ENCODE data around the gene MYOF.
"Not testable (repeated sequence)": the region's sequence is repeated elsewhere in the genome, so short reads cannot be mapped to it uniquely, and the experiment has no call there.

The MYOF gene

DNA sequence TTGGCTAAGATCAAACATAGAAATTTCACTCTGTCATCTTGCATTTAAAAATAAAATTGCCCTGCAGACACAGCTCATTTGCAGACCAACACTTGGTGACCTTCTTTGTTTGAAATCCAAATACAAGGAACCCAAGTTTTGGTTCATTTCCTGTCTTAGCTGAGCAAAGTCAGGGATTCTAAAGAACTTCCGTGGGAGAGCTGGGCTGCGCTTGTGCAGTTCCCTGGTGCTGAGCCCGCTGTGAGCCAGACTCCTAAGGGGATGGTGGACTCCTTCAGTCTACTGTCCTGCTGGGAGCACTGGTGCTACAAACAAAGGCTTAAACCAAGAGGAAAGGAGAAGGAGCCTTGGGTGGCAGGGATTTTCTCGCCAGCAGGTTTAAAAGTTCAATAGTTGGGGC is 60.0 kb downstream of the MYOF start:
- no peak for DNase-seq

DNA sequence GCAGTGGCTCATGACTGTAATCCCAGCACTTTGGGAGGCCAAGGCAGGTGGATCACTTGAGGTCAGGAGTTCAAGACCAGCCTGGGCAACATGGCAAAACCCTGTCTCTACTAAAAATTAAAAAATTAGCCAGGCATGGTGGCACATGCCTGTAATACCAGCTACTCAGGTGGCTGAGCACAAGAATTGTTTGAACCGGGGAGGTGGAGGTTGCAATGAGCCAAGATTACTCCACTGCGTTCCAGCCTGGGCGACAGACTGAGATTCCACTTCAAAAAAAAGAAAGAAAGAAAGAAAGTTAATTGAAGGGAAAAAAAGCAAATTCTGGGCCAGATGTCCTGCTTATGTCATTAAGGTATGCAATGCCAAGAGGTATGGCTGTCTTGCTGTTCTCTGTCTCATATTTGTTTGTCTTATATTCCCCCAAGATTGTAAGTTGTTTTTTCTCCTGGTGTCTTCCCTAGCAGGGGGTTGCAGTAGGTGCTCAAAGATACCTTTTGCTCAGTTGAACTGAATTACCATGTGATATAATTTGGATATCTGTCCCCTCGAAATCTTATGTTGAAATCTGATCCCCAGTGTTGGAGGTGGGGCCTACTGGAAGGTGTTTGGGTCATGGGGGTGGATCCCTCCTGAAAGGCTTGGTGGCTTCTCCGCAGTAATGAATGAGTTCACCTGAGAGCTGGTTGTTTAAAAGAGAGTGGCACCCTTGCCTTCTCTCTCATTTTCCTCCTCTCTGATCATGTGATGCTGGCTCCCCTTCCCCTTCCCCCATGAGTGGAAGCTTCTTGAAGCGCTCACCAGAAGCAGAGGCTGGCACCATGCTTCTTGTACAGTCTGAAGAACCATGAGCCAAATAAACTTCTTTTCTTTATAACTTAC is 60.9 kb downstream of the MYOF start:
- peak; percentile 70 for DNase-seq

DNA sequence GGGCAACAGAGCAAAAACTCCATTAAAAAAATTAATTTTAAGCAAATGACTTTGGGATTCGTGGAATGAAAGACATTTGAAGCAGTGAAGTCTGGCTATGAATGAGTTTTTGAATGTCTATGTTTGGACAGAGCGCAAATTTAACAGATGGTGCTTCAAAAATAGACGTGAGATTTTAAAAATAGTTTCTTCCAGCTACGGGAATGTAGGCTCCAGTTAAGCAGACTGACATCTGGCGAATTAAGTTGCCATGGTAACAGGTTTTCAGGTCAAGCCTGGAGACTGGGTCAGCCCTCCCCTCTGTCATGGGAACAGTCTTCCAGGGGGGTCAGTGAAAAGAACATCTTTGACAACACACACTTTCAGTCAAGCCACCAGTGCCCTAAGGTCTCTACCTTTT is 62.0 kb downstream of the MYOF start:
- peak; percentile 55 for DNase-seq

DNA sequence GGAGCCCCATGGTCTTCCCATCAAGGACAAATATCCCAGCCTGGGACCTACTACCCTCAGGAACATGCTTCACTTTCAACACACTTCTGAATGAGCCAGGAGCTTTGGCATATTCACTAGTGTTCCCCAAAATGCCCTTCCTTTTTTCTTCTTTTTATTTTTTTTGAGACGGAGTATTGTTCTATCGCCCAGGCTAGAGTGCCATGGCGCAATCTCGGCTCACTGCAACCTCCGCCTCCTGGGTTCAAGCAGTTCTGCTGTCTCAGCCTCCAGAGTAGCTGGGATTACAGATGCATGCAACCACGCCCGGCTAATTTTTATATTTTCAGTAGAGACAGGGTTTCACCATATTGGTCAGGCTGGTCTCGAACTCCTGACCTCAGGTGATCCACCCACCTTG is 63.1 kb downstream of the MYOF start:
- DNase-seq = not testable (repeated sequence)

DNA sequence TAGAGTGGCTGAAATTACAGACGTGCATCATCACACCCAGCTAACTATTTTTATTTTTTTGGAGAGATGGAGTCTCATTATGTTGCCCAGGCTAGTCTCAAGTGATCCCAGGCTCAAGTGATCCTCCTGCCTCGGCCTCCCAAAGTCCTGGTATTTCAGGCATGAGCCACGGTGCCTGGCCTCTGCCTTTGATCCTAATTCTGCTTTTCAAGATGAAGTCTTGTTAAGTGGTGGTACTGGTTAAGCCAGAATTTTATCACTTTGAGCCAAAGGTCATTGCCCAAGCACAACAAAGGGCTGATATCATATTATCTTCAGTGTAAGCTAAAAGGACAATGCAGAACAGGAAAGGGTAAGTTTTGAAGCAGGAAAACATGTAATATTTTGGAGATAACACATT is 64.2 kb downstream of the MYOF start:
- no peak for DNase-seq

DNA sequence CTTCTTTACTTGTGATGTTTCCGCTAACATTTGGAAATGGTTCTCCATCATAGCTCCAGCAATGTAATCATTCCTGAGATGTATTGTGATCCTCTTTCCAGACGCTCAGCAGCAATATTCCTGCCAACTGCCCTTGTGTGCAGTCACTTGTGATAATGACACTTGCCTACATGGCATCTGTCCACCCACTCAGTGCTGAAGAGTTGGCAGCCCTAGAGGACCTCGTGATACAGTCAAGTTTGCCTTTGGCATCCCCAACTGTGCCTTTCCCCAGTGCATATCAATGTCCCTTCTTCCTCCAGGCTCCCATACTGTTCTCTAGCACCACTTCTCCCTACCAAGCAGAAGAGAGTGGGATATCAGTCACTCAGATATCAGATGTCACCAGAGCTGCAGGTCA is 64.9 kb downstream of the MYOF start:
- DNase-seq = peak; percentile 64

DNA sequence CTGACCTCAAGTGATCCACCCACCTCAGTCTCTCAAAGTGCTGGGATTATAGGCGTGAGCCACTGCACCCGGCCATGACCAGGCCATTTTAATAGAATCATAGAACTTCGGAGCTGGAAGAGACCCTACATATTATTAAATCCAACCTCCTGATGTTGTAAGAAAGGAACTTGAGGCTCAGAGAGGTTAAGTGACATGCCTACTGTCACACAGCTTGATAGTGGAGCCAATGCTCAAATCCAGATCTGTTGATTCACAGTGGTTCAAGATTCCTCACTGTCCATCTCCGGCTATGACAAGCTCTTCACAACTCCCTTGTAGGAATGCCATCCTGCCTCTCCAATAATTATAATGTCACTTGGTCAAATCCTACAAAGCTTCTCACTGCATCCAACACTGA is 65.3 kb downstream of the MYOF start:
- DNase-seq = no peak

DNA sequence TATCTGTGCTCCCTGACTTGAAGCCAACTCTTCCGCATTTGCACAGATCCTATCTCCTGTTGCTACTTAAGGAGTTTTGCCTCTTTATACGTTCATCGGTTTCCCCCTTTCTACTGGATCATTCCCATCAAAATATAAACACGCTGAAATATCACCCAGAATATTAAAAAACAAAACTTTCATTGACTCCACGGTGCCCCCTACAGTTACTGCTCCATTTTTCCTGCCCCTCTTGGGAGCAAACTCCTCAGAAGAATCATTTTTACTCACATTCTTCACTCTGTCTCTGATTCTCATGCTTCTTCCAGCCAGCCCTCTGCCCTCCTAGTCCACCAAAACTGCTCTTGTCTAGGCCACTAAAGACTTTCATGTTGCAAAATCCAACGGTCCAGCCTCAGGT is 66.4 kb downstream of the MYOF start:
- DNase-seq = no peak

DNA sequence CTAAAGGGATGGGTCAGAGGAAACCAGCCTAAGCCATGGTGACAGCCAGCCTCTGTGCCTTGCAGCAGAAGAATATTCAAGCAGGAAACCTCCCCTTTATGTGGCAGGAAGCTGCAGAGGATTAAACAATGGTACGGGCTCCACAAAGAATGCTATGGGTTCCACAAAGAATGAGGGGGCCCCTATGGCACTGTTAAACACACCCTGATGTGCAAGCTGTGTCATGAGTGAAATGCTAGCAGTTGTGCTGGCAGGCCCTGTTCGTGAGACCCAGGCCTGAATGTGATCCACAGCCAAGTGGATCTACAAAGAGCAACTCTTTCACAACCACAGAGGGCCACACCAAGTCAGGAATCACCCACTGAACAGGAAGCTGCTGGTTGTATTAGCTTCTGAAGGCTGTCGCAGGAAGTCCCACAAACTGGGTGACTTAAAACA is 68.9 kb downstream of the MYOF start:
- DNase-seq = no peak

DNA sequence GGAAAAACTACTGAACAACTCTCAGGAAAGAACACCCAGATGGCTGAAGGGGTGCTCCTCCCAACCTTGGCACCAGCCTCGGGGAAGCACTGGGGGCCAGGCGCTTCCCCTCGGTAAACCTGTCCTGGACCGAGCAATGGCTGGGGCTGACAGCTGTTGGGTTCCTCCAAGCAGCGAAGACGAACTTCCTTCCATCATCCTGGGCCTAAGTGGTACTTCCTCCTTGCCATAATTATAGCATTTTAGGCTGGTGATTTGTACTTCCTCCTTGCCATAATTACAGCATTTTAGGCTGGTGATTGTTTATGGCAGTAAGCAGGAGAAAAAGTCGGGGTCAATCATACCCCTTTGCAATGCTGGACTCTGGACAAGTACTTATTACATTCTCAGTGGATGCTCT is 69.3 kb downstream of the MYOF start:
- no peak for DNase-seq

DNA sequence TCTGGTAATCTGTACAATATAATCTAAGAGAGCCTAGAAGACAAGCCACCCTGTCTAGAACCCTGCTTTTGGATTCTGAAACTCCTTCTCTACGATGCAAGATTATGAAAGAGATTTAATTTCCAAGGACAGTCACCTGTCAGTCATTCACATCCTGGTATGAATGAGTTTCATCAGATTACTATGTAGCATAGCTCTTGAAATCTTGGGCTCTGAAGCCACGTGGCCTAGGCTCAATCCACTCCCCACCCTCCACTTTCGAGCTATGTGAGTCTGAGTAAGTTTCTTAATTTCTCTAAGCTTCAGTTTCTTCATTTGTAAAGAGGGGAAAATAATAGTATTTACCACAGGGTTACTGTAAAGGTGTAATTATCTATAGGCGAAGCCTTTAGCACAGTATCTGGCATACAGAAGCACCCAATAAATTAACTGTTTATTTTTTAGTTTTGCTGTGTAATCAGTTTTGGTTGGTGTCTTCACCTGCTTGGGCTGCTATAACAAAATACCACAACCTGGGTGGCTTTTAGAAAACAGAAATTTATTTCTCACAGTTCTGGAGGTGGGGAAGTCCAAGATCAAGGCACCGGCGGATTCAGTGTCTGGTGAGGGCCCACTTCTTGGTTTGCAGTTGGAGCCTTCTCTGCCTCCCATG is 71.3 kb downstream of the MYOF start:
- no peak for DNase-seq

DNA sequence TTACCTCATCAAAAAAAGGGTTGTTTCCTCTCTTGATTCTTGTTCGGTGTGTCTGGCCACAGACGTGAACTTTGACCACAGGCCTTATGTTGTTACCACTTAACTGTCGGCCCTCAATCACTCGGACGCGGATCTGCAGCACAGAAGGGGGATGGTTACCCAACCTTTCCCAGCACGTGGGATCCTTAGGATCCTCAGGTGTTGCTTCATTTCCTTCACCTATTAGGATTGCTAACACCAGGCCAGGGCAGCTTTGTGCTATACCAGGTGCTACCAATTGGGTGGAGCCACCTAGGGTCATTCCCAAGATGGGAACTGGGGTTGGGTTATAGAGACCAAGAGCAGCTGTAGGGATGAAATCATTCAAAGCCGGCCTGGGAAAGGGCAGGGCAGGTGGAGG is 73.4 kb downstream of the MYOF start:
- DNase-seq = no peak

DNA sequence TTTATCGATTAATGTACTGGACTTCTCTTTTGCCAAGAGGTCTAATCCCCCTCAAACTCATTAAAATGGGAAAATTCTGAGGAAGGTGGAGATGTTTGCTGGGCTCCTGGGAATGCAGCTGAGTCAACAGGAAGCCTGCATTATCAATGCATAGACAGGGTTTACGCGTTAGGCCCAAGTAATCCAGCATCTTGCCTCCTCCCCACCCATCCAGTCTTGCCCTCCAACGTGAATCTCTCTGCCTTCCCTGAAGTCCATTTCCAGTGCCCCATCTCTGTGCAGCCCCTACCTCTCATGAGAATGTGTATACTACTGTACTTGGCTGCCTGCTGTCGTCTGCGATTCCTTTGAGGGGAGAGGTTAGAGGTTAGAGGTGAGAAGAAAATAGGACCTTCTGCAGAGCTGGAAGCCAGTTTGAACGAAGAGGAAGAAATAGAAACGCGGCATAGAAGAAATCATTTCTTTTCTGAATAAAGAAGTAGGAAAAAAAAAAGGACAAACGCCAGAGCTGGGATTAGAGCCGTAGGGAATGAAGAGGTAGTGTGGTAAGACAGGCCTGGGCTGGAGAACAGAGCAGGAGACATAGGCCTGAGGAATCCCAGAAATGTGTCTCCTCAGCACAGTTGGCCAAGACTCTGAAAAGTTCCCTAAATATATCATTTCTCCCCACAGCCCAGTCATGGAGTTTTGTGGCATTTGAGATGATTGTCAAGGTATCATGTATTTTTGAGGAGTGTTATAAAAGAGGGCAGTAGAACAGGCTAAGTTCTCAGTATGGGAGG is 75.6 kb downstream of the MYOF start:
- DNase-seq = no peak

DNA sequence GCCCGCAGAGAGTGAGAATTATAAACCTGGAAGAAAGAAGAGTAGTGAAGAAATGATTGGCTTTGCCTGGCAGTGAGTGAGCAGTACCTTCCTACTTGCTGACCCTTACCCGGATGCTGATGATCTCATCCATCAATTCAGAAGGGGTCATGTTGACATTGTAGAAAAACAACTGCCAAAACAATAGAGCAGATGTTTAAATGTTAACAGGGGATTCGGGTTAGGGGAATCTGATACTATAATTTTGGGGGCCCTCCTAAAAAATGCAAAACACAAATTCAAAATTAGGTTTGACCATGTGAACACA is 78.1 kb downstream of the MYOF start:
- DNase-seq = no peak

DNA sequence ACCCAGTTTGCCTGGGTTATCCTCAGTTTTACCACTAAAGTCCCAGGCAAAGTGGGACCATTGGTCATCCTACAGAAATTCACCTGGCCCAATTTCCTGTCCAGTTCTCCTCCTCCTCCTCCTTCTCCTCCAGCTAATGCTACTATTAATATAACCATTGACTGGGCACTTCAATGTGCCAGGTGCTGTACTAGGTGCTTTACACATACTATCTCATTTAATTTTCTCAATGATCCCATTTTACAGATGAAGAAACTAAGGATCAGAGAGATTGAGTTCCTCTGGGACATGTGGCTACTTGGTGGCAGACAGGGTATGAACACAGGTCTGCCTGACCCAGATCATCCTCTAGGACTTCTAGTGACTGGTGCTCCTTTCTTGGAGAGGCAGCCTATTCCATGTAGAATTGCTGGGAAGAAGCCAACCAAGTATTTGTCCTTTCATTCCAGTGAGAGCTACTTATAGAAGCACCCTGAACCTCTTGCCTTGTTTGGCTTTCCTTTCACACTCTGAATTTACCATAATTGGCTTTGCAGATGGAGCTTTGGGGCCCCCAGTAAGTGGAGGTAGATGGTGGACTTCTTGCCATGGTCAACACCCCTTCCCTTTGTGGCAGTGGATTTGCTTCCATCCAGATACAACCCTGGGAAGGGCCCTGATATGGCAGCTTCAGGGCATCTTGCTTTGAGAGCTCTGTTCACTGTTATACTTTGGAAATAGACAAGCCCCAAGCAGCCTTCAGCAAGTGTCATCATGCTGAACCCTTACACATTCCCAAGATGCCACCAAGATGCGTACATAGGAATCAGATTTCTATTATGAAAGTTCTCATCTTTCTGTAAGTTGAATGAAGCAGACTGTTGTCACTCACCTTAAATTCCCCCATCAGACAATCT is 78.7 kb downstream of the MYOF start:
- no peak for DNase-seq

DNA sequence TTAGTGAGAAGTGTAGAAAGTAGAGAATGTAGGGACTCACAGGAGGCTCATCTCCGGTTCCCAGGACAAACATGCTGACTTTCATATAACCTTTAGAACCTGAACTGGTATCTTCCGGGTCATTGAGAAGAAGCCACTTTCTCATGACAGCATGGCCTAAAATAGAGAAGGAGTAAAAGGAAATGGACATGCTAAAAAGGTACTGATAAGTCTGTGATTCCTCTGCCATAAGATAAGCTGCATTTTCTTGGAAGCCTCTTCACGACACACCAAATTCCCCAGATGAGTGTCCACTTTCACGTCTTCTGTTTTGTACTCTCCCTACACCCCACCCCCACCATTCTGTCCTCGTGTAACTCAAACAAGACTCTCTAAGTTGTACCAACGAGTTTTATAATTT is 79.9 kb downstream of the MYOF start:
- no peak for DNase-seq

DNA sequence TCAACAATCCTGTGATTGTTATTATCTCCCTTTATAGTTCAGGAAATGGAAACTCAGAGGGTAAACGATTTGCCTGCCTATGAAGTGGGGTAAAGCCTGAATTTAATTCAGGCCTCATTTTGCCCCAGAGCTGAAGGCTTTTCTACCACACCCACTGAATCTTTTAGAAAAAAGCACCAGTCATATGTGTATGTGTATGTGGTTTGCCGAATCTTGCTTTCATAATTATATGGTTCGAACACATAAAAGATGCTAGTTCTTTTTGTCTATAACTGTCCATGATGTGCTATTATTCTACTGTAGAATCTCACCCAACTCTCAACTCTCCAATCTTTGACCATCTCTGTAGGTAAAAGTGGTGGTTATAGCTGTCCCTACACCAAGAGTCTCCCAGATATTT is 83.6 kb downstream of the MYOF start:
- DNase-seq = no peak

DNA sequence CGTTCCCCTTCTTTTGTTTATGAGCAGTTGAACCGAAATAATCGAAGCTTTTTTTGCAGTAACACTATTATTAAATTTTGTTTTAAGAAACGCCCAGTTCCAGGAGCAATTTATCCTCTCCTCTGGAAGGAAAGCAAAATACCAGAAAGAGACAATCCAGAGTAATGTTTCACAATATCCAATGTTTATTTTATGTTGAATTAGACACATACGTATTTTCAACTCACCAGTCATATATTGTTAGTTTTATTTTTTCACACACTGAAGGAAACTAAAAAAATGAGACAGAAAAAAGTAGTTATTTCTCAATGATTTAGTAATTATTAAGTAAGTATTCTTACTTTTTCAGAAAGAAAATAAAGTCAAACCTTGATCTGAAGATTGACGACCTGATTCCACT is 85.1 kb downstream of the MYOF start:
- no peak for DNase-seq

DNA sequence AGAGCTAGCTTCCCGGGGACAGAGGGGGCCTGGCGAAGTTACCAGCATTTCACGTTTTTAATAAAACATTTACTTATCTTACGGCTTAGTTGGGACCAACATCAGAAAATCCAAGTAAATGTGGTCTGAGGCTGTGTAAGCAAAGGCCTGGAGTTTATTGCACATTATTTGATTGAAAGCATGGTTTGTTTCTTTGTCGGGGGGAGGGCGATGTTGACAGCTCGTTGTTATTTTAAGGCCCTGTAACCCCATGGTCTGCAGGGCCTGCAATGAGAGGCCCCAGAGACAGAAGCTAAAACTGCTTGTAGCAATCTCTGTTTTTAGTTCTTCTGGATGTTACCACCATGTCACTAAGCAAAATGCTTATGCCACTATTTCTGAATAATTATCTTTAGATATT is 88.9 kb downstream of the MYOF start:
- no peak for DNase-seq

DNA sequence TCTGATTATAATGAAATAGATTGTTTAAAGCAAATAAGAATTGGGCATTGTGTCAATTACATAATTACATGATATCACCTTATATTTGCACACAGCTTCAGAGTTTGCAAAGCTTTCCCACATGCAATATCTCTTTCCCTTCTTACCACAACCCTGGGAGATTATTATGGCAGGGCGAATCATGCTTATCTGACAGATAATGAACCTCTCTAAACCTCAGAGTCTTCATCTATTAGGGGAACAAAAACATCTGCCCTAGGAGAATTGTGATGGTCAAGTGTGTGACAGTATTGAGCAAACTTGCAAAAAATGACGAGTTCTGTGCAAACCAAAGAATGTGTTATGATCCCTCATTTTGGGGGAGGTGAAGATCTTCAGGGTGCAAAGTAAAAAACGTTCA is 90.0 kb downstream of the MYOF start:
- DNase-seq = no peak

DNA sequence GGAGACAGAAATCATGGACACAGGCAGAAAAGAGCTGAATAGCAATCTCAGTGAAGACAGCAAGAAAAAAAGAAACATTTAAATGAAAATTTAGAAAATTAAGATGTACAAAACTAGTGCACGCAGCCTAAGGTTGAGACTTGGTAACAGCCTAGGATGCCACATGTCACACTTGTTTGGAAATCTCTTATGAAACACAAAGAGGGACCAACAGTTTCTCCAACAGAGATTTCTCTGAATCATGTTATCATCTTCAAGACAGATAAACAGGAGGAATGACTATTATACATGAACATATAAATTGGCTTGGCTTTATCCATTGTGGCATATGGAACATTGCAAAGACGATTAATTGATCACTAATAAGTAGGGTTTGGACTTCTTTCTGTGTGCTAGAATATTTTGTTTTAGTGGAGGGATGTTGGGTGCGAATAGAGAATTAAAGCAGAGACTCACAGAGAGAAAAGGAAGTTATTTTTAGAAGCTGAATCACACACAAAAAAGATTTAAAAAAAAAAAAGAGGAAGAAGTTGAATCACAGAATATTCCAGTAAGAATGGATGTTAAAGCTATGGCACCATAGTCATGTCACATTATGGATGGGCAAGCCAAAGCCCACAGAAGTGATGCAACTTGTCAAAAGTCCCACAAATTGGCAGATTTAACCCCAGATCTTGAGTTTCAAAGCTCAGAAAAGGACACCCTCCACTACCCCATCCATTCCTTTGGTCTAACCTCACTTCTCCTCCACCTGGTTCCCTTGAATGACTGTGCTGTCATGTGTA is 91.6 kb downstream of the MYOF start:
- DNase-seq = no peak

All from NCI-H2171 (cell line).